Esophagus squamous epithelium (tissue), 5 donors: ENCODE measurements around the gene AP4E1. TPM values are rescaled to one million over a fixed set of nuclear protein-coding genes. Genes with fewer than 3 reads are reported as not detected.

Experiments used
- DNase-seq: peaks from one replicate; lab custom pipeline; 2025; lab: John Stamatoyannopoulos, UW
- H3K27ac ChIP-seq, 4 donors: fragments of 200-600 bp; sonication (generic); one replicate each; pipeline ENCODE4 v1.5.1; 2016 to 2019; ENCODE audit warnings: mild to moderate bottlenecking in 1 of 4
- H3K27me3 ChIP-seq, 4 donors: fragments of 200-600 bp; sonication (generic); 1 replicate in 3 of 4; 2 replicates in 1 of 4; pipeline versions ENCODE4 v1.5.1 to v1.6.0; 2017 to 2021; ENCODE audit warnings: antibody characterized with exemption in 1 of 4
- H3K36me3 ChIP-seq, 3 donors: fragments of 200-600 bp; sonication (generic); one replicate each; pipeline ENCODE4 v1.5.1; 2016 to 2019
- H3K4me1 ChIP-seq, 3 donors: fragments of 200-600 bp; sonication (generic); one replicate each; pipeline ENCODE4 v1.5.1; 2017 to 2019
- H3K4me3 ChIP-seq, 4 donors: fragments of 200-600 bp; sonication (generic); 1 replicate in 3 of 4; 2 replicates in 1 of 4; pipeline ENCODE4 v1.5.1; 2016 to 2019; ENCODE audit warnings: mild to moderate bottlenecking in 2 of 4, moderate library complexity in 1 of 4
- H3K9me3 ChIP-seq, 3 donors: fragments of 200-600 bp; sonication (generic); one replicate each; pipeline ENCODE4 v1.5.1; 2016 to 2019
- POLR2A ChIP-seq, 4 donors: fragments of 450-650 bp; IDR thresholded peaks; one replicate each; pipeline ENCODE4 v1.6.1; 2017; ENCODE audit warnings: antibody characterized with exemption in 4 of 4, mild to moderate bottlenecking in 4 of 4, moderate library complexity in 3 of 4
- WGBS, 2 donors: methylation state at CpG; one replicate each; pipeline ENCODE4 v1.1.5; 2018; 5-methylcytosine and 5-hydroxymethylcytosine counted together
- intact Hi-C: fragments of 100-400 bp; cut with DNase I; formaldehyde crosslinking; loops from one replicate; pipeline ENCODE4 v1.15.0; 2022
- total RNA-seq, 4 donors: library from RNA; depleted of rRNA; stranded (reverse); fragments of >200 nt; gene quantifications; one replicate each; pipeline ENCODE4 v1.1.0, GENCODE V29; 2016
- TF ChIP-seq, protein P1 (sequence below), 6 experiments: fragments of 450-650 bp in 4 of 6; fragments of 200-600 bp in 2 of 6; sonication (generic) in 2 of 6; IDR thresholded peaks; one replicate each; pipeline ENCODE4 v1.5.1; 2016 to 2019; ENCODE audit warnings: antibody characterized with exemption in 6 of 6, mild to moderate bottlenecking in 4 of 6, moderate library complexity in 4 of 6
- donor health status: DM: yes; HTN: yes; CAD: no.

AP4E1 gene
- total RNA-seq, 4 donors from 2014 or later: 5.7 to 11.1 (median 10.1) TPM

DNA sequence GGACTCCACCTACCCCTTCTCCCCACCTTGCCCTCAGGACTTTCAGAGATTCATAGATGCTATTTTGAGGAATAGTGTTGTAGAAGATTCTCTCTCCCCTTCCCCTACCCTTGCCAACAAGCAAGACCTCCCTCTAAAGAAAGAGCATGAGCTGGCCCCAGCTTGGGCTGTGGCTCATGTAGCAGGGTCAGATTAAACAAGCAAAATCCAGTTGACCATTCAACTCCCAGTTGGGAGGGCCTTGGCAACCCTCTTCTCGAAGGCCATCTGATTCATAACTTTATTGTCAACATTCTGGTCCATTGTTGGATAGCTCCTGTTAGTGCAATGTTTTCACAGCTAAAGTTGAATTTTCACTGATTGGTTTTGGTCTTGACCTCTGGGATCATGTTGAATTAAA, 145.1 kb downstream of the AP4E1 start:
- WGBS, 2 donors: 58 to 75% methylated on average over 1 of the region's 1 CpG
- no peak overlapping the region for H3K4me3 ChIP-seq
- no peaks in the 10 kb centered on the region for H3K27me3 ChIP-seq
- peaks cover 0 to 32% (median 0%) of the 10 kb centered on the region in 3 donors for H3K36me3 ChIP-seq
- peaks cover 9 to 25% (median 13%) of the 10 kb centered on the region in 3 donors for H3K4me1 ChIP-seq
- TF ChIP-seq, protein P1, sequence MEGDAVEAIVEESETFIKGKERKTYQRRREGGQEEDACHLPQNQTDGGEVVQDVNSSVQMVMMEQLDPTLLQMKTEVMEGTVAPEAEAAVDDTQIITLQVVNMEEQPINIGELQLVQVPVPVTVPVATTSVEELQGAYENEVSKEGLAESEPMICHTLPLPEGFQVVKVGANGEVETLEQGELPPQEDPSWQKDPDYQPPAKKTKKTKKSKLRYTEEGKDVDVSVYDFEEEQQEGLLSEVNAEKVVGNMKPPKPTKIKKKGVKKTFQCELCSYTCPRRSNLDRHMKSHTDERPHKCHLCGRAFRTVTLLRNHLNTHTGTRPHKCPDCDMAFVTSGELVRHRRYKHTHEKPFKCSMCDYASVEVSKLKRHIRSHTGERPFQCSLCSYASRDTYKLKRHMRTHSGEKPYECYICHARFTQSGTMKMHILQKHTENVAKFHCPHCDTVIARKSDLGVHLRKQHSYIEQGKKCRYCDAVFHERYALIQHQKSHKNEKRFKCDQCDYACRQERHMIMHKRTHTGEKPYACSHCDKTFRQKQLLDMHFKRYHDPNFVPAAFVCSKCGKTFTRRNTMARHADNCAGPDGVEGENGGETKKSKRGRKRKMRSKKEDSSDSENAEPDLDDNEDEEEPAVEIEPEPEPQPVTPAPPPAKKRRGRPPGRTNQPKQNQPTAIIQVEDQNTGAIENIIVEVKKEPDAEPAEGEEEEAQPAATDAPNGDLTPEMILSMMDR (IDR thresholded peaks at IDR 0.05): no peak
- no peak for TF ChIP-seq POLR2A (IDR thresholded peaks at IDR 0.05)
- no peaks in the 10 kb centered on the region for H3K9me3 ChIP-seq
- H3K27ac ChIP-seq: no peak overlapping the region
- intact Hi-C loops: no loop called here
- no peak for DNase-seq

DNA sequence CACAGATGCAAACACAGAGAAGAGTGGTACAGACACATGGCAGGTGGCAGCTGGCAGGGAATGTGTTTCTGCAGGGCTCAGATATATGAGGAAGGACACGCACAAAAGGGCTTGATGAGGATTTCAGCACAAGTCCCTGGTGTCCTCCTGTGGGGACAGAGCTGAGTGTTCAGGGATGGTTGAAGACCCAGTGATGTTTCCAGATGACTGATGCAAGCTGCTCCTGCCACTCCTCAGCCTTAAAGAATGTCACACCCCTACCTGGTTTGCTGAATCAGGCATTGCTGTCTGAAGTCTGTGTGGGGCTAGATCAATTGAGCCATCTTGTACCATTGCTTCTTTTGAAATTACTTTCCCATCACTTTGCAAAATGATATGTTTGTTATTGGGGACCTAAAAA, 146.1 kb downstream of the AP4E1 start:
- Histone ChIP-seq H3K4me3 (no peak overlapping the region), H3K27ac (no peak overlapping the region), H3K36me3 (peaks cover 0 to 32% (median 0%) of the 10 kb centered on the region in 3 donors), H3K27me3 (no peaks in the 10 kb centered on the region), H3K4me1 (peaks cover 9 to 21% (median 13%) of the 10 kb centered on the region in 3 donors), H3K9me3 (no peaks in the 10 kb centered on the region)
- TF ChIP-seq POLR2A (IDR thresholded peaks at IDR 0.05): no peak
- intact Hi-C loops: no loop called here
- WGBS, 2 donors: 89 to 100% methylated on average over 1 of the region's 1 CpG
- no peak for DNase-seq

Other genes with a start within 250 kb of the AP4E1 start
- gene TRPM7, start 221.9 kb upstream of the AP4E1 start, total RNA-seq: 10 to 100 TPM; 10.7 to 42.7 (median 27.2) TPM
- gene SPPL2A, start 143.0 kb upstream of the AP4E1 start, total RNA-seq: 100 to 1,000 TPM in 2 of 4 donors, 10 to 100 TPM in 2; 63.8 to 128 (median 100) TPM
- 10 to 100 TPM in 2 of 4 donors, 1 to 10 TPM in 2; 3.7 to 13.1 (median 8.1) TPM for gene TNFAIP8L3, start 186.2 kb downstream of the AP4E1 start, total RNA-seq